GM18502 (cell line): Measurements from ENCODE around the gene TMOD1.
"Not testable (repeated sequence)": the region's sequence is repeated elsewhere in the genome, so short reads cannot be mapped to it uniquely, and the experiment has no call there.

Source experiments
- ATAC-seq: cut with Tn5 transposase; IDR thresholded peaks from one replicate; pipeline ENCODE4 v1.9.1; 2021; ENCODE audit warnings: mild to moderate bottlenecking; ENCODE audit not compliant: unreplicated experiment, poor library complexity

TMOD1 gene

GRCh38 chr9:97581590-97581989 is 80.1 kb downstream of the TMOD1 start:
- ATAC-seq = not testable (repeated sequence)

GRCh38 chr9:97584778-97585177 is 83.3 kb downstream of the TMOD1 start:
- not testable (repeated sequence) for ATAC-seq

- not testable (repeated sequence) for ATAC-seq
These were observed 85.4 kb downstream of the TMOD1 start for GRCh38 chr9:97586909-97587308.

- no peak for ATAC-seq
These were observed 90.1 kb downstream of the TMOD1 start for GRCh38 chr9:97591535-97591934.

- ATAC-seq = no peak
These were observed 90.7 kb downstream of the TMOD1 start for GRCh38 chr9:97592126-97592525.

GRCh38 chr9:97593960-97594359 is 92.5 kb downstream of the TMOD1 start:
- no peak for ATAC-seq

GRCh38 chr9:97594381-97594921 is 93.0 kb downstream of the TMOD1 start:
- no peak for ATAC-seq

GRCh38 chr9:97596906-97597305 is 95.4 kb downstream of the TMOD1 start:
- ATAC-seq = no peak

- peak; percentile 86 for ATAC-seq
These were observed 97.2 kb downstream of the TMOD1 start for GRCh38 chr9:97598461-97599288.

- no peak for ATAC-seq
These were observed 97.9 kb downstream of the TMOD1 start for GRCh38 chr9:97599314-97599846.

- ATAC-seq = no peak
These were observed 99.2 kb downstream of the TMOD1 start for GRCh38 chr9:97600531-97601227.

GRCh38 chr9:97601228-97601898 is 99.9 kb downstream of the TMOD1 start:
- no peak for ATAC-seq

GRCh38 chr9:97602430-97602829 is 101.0 kb downstream of the TMOD1 start:
- no peak for ATAC-seq

- no peak for ATAC-seq
These were observed 103.6 kb downstream of the TMOD1 start for GRCh38 chr9:97604901-97605645.

- no peak for ATAC-seq
These were observed 114.1 kb downstream of the TMOD1 start for GRCh38 chr9:97615439-97616072.

- ATAC-seq = peak; percentile 60
These were observed 116.5 kb downstream of the TMOD1 start for GRCh38 chr9:97617939-97618416.

GRCh38 chr9:97620063-97620462 is 118.6 kb downstream of the TMOD1 start:
- not testable (repeated sequence) for ATAC-seq

GRCh38 chr9:97622483-97622882 is 121.0 kb downstream of the TMOD1 start:
- not testable (repeated sequence) for ATAC-seq

GRCh38 chr9:97623946-97624345 is 122.5 kb downstream of the TMOD1 start:
- ATAC-seq = no peak
